HG03439 (cell line): ENCODE measurements around the gene GNAO1.
"Not testable (repeated sequence)": the region's sequence is repeated elsewhere in the genome, so short reads cannot be mapped to it uniquely, and the experiment has no call there.

Source experiments
- ATAC-seq: cut with Tn5 transposase; IDR thresholded peaks from one replicate; pipeline ENCODE4 v1.9.1; 2021; ENCODE audit warnings: mild to moderate bottlenecking, moderate library complexity; ENCODE audit not compliant: unreplicated experiment

Gene GNAO1

GRCh38 chr16:56379044-56379443 lies 187.8 kb downstream of the GNAO1 start:
- not testable (repeated sequence) for ATAC-seq

- ATAC-seq, result not testable (repeated sequence)
Observed at GRCh38 chr16:56380778-56381485, 189.6 kb downstream of the GNAO1 start.

- ATAC-seq, result no peak
Observed at GRCh38 chr16:56382459-56382858, 191.2 kb downstream of the GNAO1 start.

- ATAC-seq, result no peak
Observed at GRCh38 chr16:56382901-56383355, 191.6 kb downstream of the GNAO1 start.

DNA sequence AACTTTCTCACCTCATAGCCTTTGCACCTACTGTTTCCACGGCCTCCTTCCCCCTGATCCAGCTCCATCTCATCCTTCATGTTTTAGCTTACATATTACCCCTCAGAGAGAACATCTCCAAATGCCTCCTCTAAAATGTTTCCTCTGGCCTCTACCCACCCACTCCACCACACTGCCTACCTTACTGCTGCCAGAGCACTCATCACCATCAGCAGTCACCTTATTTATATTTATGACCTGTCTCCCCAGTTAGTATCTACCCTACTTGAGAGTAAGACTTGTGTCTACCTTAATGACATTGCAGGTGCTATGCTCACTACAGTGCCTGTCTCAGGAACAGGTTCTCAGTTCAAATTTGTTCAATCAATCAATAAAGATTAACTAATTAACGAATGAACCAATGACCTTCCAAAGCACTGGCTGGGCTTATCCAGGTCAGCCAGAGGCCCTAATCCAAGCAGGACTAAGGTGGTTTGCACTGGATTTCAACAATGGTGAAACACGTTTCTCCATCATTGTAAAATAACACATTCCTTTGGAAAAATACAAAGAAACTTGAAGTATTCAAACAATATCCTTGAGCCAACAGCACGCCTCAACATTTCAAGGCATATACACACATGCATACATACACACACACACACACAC lies 192.9 kb downstream of the GNAO1 start:
- no peak for ATAC-seq

- no peak for ATAC-seq
Observed at GRCh38 chr16:56387396-56387795, 196.1 kb downstream of the GNAO1 start.

DNA sequence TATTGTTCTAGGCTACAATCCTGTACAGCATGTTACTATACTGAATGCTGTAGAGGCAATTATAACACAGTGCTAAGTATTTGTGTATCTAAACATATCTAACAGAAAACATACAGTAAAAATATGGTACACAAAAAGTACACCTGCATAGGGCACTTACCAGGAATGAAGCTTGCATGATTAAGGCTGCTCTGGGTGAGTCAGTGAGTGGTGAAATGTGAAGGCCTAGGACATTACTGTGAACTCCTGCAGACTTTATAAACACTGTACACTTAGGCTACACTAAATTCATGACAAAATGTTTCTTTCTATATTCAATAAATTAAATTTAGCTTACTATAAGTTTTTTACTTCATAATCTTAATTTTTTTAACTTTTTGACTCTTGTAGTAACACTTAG lies 196.9 kb downstream of the GNAO1 start:
- no peak for ATAC-seq

DNA sequence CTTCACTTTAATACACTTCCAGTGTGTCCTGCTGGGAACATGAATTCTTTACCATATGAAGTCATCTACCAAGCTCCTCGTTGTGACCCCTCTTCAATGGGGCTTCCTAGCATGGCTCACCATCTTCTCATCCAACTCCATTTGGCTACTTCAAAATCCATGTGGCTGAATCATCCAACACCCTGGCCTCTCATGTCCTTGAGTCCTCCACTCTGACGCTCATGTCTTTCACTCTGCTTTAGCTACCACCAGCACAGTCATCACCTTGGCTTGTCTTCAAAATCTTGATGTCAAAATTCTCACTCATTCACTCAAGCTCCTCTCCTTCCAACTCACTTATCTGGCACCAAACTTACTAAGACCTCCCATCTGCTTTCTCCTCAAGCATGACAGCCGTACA lies 198.3 kb downstream of the GNAO1 start:
- no peak for ATAC-seq

DNA sequence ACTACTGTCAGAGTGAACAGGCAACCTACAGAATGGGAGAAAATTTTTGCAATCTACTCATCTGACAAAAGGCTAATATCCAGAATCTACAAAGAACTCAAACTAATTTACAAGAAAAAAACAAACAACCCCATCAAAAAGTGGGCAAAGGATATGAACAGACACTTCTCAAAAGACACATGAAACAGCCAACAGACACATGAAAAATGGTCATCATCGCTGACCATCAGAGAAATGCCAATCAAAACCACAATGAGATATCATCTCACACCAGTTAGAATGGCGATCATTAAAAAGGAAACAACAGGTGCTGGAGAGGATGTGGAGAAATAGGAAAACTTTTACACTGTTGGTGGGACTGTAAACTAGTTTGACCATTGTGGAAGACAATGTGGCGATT lies 205.4 kb downstream of the GNAO1 start:
- not testable (repeated sequence) for ATAC-seq

GRCh38 chr16:56399047-56399446 lies 207.8 kb downstream of the GNAO1 start:
- no peak for ATAC-seq

- no peak for ATAC-seq
Observed at GRCh38 chr16:56399486-56399885, 208.2 kb downstream of the GNAO1 start.

DNA sequence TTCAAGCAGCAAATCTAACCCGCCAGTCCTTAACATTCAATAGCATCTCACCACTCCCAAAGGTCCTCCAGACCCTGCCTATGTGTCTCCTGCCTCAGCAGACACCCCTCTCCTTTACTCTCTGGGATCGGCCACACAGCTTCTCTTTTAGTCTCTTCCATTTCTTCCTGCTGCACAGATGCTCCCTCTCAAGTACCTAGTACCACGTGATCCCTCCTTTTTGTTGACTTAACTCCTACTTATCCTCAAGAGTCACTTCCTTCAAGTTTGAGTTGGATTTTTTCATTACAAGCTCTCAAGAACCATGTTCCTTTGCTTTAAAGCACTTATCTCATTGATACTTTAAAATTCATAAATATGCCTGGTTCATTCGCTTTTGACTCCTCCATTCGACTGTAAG lies 209.2 kb downstream of the GNAO1 start:
- no peak for ATAC-seq

DNA sequence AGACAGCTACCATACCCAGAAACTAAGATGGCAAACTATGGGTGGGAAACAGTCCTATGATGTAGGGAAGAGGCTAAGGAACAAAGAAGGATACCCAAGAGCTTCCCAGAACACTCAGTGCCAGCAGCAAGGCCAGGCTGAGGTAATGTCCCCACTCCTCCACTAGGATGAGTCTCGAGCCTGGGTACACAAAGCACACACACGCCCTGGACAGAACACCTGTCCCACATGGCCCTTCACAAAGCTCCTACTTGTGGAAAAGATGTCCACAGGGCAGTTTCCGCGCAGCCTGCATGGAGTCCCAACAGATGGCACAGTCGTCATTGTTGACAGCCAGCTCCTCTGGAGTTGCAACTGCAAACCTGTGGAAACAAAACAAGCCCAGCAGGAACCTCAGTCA lies 210.2 kb downstream of the GNAO1 start:
- no peak for ATAC-seq

DNA sequence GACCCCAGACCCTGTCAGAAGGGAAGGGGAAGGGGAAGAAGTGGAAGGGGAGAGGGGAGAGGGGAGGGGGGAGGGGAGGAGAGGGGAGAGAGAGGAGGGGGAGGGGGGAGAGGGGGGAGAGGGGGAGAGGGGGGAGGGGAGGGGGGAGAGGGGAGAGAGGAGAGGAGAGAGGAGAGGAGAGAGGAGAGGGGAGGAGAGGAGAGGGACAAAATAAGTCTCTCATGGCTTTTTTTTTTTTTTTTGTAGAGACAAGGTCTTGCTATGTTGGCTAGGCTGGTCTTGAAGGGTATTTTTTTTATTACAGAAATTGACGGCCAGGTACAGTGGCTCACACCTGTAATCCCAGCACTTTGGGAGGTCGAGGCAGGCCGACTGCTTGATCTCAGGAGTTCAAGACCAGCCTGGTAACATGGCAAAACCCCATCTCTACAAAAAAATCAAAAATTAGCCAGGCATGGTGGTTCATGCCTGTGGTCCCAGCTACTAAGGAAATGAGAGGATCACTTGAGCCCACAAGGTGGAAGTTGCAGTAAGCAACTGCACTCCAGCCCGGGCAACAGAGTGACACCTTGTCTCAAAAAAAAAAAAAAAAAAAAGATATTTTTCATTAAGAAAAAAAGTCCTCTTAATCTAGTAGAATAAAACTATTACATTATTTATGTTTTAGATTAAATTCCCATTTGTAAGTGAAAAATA lies 214.8 kb downstream of the GNAO1 start:
- ATAC-seq, result no peak
